AG04450 (cell line): ENCODE results near the gene DEUP1. TPM values are rescaled to one million over a fixed set of nuclear protein-coding genes. Genes with fewer than 3 reads are reported as not detected.

Experiments
- CTCF ChIA-PET: fragments of 300-600, 350-600 bp; formaldehyde crosslinking; extraction: SDS; loops from one replicate; lab custom pipeline; 2022; ENCODE audit warnings: antibody characterized with exemption, inconsistent platforms; lab: Charles Lee
- POLR2A ChIA-PET: fragments of 350-600 bp; formaldehyde crosslinking; extraction: SDS; loops from one replicate; lab custom pipeline; 2021; ENCODE audit warnings: antibody characterized with exemption, inconsistent platforms; lab: Yijun Ruan, JAX
- DNase-seq: peaks from one replicate; pipeline ENCODE4 v3.0.0-alpha.2; 2011; ENCODE audit warnings: low read depth, low spot score
- H3K27ac ChIP-seq: one replicate; pipeline ENCODE4 v1.5.1; 2012; ENCODE audit warnings: low read depth, low read length, control low read depth
- H3K27me3 ChIP-seq: one replicate; pipeline ENCODE4 v1.6.0; 2012; ENCODE audit warnings: low read length; ENCODE audit not compliant: control insufficient read depth, insufficient read depth
- H3K4me3 ChIP-seq: 2 replicates; pipeline ENCODE4 v1.5.1; 2011; ENCODE audit warnings: mild to moderate bottlenecking, low read depth, low read length, control low read depth
- H3K9me3 ChIP-seq: 2 replicates; pipeline ENCODE4 v1.5.1; 2012; ENCODE audit warnings: low read length; ENCODE audit not compliant: control insufficient read depth, insufficient read depth
- polyA minus RNA-seq: library from RNA; depleted of rRNA, polyadenylated mRNA; stranded (reverse); fragments of >200 nt; gene quantifications from 2 replicates; pipeline ENCODE4 v1.2.3, GENCODE V29; 2011; rRNA and poly(A)+ RNA removed
- polyA plus RNA-seq: library from polyadenylated mRNA; depleted of rRNA; stranded (reverse); fragments of >200 nt; gene quantifications from 2 replicates; pipeline ENCODE4 v1.2.3, GENCODE V29; 2011; rRNA removed
- TF ChIP-seq, protein P1 (sequence below): IDR thresholded peaks from 2 replicates; pipeline ENCODE4 v1.5.1; 2011; ENCODE audit warnings: low read depth, low read length, control low read depth, inconsistent platforms

Gene DEUP1, protein sequence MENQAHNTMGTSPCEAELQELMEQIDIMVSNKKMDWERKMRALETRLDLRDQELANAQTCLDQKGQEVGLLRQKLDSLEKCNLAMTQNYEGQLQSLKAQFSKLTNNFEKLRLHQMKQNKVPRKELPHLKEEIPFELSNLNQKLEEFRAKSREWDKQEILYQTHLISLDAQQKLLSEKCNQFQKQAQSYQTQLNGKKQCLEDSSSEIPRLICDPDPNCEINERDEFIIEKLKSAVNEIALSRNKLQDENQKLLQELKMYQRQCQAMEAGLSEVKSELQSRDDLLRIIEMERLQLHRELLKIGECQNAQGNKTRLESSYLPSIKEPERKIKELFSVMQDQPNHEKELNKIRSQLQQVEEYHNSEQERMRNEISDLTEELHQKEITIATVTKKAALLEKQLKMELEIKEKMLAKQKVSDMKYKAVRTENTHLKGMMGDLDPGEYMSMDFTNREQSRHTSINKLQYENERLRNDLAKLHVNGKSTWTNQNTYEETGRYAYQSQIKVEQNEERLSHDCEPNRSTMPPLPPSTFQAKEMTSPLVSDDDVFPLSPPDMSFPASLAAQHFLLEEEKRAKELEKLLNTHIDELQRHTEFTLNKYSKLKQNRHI
- not detected in 2 replicates for polyA plus RNA-seq
- polyA minus RNA-seq, result not detected in 2 replicates

DNA sequence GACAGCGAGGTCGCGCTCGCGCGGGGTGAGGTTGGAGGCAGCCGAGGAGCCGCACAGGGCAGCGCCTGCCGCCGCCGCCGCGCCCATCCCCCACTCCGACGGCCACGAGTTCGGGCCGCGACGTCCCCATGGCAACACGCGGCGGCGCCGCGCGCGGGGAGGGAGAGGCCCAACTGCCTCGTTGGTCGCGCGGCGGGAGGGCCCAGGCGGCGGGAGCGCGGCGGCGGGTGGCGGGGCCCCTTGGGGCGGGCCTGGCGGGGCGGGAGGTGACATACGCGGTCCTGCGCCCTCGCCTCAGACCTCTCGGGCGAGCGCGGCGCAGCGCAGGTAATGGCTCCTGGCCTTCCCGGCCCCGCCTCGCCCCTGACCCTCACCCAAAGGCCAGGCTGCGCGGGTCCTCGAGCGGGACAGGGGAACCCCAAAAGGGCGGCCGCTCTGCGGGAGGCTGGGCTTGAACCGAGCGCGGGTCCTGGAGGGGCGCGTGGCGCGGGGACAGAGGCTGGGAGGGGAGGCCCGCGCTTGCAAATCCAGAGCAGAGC lies at the start of gene DEUP1:
Gene DEUP1 (plus strand): TSS at position 297 of the 539 bp plus-strand sequence. CDS start 1,518 bp downstream, outside the sequence.
- Histone ChIP-seq H3K27me3 (peaks cover 16% of the 10 kb centered on the region), H3K9me3 (no peaks in the 10 kb centered on the region), H3K4me3 (no peak within 1 kb of the TSS), H3K27ac (no peak within 1 kb of the TSS)
- POLR2A ChIA-PET, result no interaction called here
- CTCF ChIA-PET, result no interaction called here
- DNase-seq, result no peak
- TF ChIP-seq, protein P1, sequence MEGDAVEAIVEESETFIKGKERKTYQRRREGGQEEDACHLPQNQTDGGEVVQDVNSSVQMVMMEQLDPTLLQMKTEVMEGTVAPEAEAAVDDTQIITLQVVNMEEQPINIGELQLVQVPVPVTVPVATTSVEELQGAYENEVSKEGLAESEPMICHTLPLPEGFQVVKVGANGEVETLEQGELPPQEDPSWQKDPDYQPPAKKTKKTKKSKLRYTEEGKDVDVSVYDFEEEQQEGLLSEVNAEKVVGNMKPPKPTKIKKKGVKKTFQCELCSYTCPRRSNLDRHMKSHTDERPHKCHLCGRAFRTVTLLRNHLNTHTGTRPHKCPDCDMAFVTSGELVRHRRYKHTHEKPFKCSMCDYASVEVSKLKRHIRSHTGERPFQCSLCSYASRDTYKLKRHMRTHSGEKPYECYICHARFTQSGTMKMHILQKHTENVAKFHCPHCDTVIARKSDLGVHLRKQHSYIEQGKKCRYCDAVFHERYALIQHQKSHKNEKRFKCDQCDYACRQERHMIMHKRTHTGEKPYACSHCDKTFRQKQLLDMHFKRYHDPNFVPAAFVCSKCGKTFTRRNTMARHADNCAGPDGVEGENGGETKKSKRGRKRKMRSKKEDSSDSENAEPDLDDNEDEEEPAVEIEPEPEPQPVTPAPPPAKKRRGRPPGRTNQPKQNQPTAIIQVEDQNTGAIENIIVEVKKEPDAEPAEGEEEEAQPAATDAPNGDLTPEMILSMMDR, result no peak

DNA sequence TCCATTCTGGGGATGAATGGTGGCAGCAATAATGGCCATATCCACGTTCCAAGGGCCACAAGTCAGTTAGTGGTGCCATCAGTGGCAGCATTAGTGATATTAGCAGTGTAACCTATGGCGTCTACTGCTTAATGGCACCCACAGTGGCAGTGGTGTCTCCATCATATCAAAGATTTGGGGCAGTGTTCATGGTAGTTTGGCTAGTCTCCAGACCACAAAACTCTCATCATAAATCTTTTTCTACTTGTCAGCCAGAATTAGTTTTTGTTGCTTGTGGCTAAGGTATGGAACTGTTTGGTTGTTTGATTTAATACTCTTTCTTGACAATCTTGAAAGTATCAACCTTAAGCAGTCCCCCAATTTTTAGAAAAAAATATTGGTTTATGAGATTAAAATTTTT lies 45.1 kb upstream of the DEUP1 start:
- CTCF ChIA-PET, result no interaction called here
- POLR2A ChIA-PET, result no interaction called here
- DNase-seq, result no peak
- TF ChIP-seq, protein P1, result no peak
- Histone ChIP-seq H3K27ac (no peak overlapping the region), H3K27me3 (no peaks in the 10 kb centered on the region), H3K9me3 (no peaks in the 10 kb centered on the region), H3K4me3 (no peak overlapping the region)

DNA sequence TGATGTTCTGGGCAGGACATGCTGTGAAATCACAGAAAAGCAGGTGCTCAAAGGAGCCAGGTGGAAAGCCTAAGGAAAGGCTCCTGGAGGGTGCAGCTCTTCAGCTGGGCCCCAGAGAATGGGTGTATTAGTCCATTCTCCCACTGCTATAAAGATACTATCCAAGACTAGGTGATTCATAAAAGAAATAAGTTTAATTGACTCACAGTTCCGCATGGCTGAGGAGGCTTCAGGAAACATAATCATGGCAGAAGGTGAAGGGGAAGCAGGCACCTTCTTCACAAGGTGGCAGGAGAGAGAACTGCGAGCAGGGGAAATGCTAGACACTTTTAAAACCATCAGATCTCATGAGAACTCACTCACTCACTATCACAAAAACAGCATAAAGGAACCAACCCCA lies 43.1 kb upstream of the DEUP1 start:
- Histone ChIP-seq H3K4me3 (no peak overlapping the region), H3K27ac (no peak overlapping the region), H3K27me3 (no peaks in the 10 kb centered on the region), H3K9me3 (no peaks in the 10 kb centered on the region)
- TF ChIP-seq, protein P1, result no peak
- POLR2A ChIA-PET, result no interaction called here
- no peak for DNase-seq
- CTCF ChIA-PET, result no interaction called here

DNA sequence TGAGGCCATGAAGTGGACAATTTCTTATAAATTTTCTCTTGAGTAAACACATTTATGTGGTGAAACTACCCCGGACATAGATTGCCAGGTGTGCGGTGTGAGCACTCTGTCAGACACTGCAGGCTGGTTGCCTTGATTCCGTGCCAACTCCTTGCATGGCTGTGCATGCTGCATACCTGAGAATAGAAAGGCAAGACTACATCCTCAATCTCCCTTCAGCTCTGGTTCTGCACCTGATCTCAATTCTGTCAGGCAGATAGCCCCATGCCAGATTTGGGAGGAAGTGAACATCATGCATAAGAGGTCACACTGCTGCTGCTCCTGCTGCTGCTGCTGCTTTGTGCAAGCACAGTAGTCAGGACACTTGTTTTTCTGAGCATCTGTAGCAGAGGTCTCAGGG lies 42.5 kb upstream of the DEUP1 start:
- CTCF ChIA-PET, result no interaction called here

More for the DNA sequence above, 42.5 kb upstream of the DEUP1 start:
- DNase-seq, result no peak
- Histone ChIP-seq H3K9me3 (no peaks in the 10 kb centered on the region), H3K4me3 (no peak overlapping the region), H3K27ac (no peak overlapping the region), H3K27me3 (no peaks in the 10 kb centered on the region)
- TF ChIP-seq, protein P1, result no peak
- POLR2A ChIA-PET, result no interaction called here
